HEK293 (cell line): ENCODE results near the gene TAF15.

ENCODE experiments used
- BCL11A ChIP-seq: fragments of 450-650 bp; formaldehyde crosslinking; IDR thresholded peaks from 2 replicates; pipeline ENCODE4 v1.5.1; 2016; ENCODE audit warnings: low read depth, missing biosample characterization, missing genetic modification characterization
- FEZF1 ChIP-seq: fragments of 450-650 bp; formaldehyde crosslinking; IDR thresholded peaks from 2 replicates; pipeline ENCODE4 v1.5.1; 2016; ENCODE audit warnings: missing biosample characterization, missing genetic modification characterization
- HOXD13 ChIP-seq: sonication (generic); formaldehyde crosslinking; IDR thresholded peaks from 2 replicates; pipeline ENCODE4 v1.8.0; 2022; ENCODE audit warnings: missing genetic modification reagents, borderline replicate concordance
- KLF16 ChIP-seq: fragments of 450-650 bp; formaldehyde crosslinking; IDR thresholded peaks from 2 replicates; pipeline ENCODE4 v1.5.1; 2017; ENCODE audit warnings: missing biosample characterization, missing genetic modification characterization
- SP3 ChIP-seq: fragments of 450-650 bp; formaldehyde crosslinking; IDR thresholded peaks from 2 replicates; pipeline ENCODE4 v1.5.1; 2016; ENCODE audit warnings: missing biosample characterization, missing genetic modification characterization
- TRIM28 ChIP-seq: IDR thresholded peaks from 2 replicates; pipeline ENCODE4 v1.6.1; 2011; ENCODE audit warnings: low read length, control low read depth, borderline replicate concordance
- YY1 ChIP-seq: fragments of 450-650 bp; formaldehyde crosslinking; IDR thresholded peaks from 2 replicates; pipeline ENCODE4 v1.5.1; 2018; ENCODE audit warnings: missing biosample characterization, missing genetic modification characterization
- ZBTB17 ChIP-seq: fragments of 450-650 bp; formaldehyde crosslinking; IDR thresholded peaks from 2 replicates; pipeline ENCODE4 v1.5.1; 2016; ENCODE audit warnings: missing biosample characterization, missing genetic modification characterization
- ZBTB7A ChIP-seq: fragments of 450-650 bp; formaldehyde crosslinking; IDR thresholded peaks from 2 replicates; pipeline ENCODE4 v1.5.1; 2016; ENCODE audit warnings: low read depth, missing biosample characterization, missing genetic modification characterization
- ZEB2 ChIP-seq: fragments of 450-650 bp; formaldehyde crosslinking; IDR thresholded peaks from 2 replicates; pipeline ENCODE4 v1.5.1; 2016; ENCODE audit warnings: missing biosample characterization, missing genetic modification characterization
- ZFHX2 ChIP-seq: fragments of 450-650 bp; formaldehyde crosslinking; conservative IDR thresholded peaks from 2 replicates; pipeline ENCODE4 v1.5.1; 2016; ENCODE audit warnings: missing biosample characterization, missing genetic modification characterization
- ZNF214 ChIP-seq: fragments of 450-650 bp; formaldehyde crosslinking; IDR thresholded peaks from 2 replicates; pipeline ENCODE4 v1.5.1; 2017; ENCODE audit warnings: missing biosample characterization, mild to moderate bottlenecking, missing genetic modification characterization, borderline replicate concordance
- ZNF416 ChIP-seq: fragments of 450-650 bp; formaldehyde crosslinking; IDR thresholded peaks from 2 replicates; pipeline ENCODE4 v1.5.1; 2016; ENCODE audit warnings: missing biosample characterization, missing genetic modification characterization
- ZNF521 ChIP-seq: fragments of 450-650 bp; formaldehyde crosslinking; IDR thresholded peaks from 2 replicates; pipeline ENCODE4 v1.5.1; 2017; ENCODE audit warnings: missing biosample characterization, mild to moderate bottlenecking, missing genetic modification characterization
- ZNF571 ChIP-seq: fragments of 450-650 bp; formaldehyde crosslinking; IDR thresholded peaks from 2 replicates; pipeline ENCODE4 v1.5.0; 2017; ENCODE audit warnings: missing biosample characterization, missing genetic modification characterization
- ZNF677 ChIP-seq: fragments of 450-650 bp; IDR thresholded peaks from 2 replicates; pipeline ENCODE4 v1.5.0; 2018; ENCODE audit warnings: missing biosample characterization, mild to moderate bottlenecking, missing genetic modification characterization, moderate library complexity
- ZNF76 ChIP-seq: fragments of 450-650 bp; formaldehyde crosslinking; IDR thresholded peaks from 2 replicates; pipeline ENCODE4; 2016; ENCODE audit warnings: low read depth, missing biosample characterization, missing genetic modification characterization, borderline replicate concordance
- ZNF785 ChIP-seq: fragments of 450-650 bp; formaldehyde crosslinking; IDR thresholded peaks from 2 replicates; pipeline ENCODE4 v1.5.1; 2016; ENCODE audit warnings: missing biosample characterization, missing genetic modification characterization
- ZNF837 ChIP-seq: fragments of 450-650 bp; formaldehyde crosslinking; IDR thresholded peaks from 2 replicates; pipeline ENCODE4 v1.5.1; 2016; ENCODE audit warnings: missing biosample characterization, missing genetic modification characterization
- ZNF843 ChIP-seq: fragments of 450-650 bp; formaldehyde crosslinking; IDR thresholded peaks from 2 replicates; pipeline ENCODE4 v1.5.1; 2016; ENCODE audit warnings: missing biosample characterization, missing genetic modification characterization
- ZSCAN30 ChIP-seq: fragments of 450-650 bp; IDR thresholded peaks from 2 replicates; pipeline ENCODE4 v1.5.1; 2018; ENCODE audit warnings: missing biosample characterization, mild to moderate bottlenecking, missing genetic modification characterization, moderate library complexity
- ZXDB ChIP-seq: fragments of 450-650 bp; formaldehyde crosslinking; IDR thresholded peaks from 2 replicates; pipeline ENCODE4 v1.5.1; 2016; ENCODE audit warnings: missing biosample characterization, missing genetic modification characterization
- TF ChIP-seq, protein P1 (sequence below): fragments of 450-650 bp; formaldehyde crosslinking; IDR thresholded peaks from 2 replicates; pipeline ENCODE4 v1.5.1; 2017; ENCODE audit warnings: missing biosample characterization, missing genetic modification characterization
- TF ChIP-seq, protein P2 (sequence below): fragments of 450-650 bp; formaldehyde crosslinking; IDR thresholded peaks from 2 replicates; pipeline ENCODE4 v1.5.1; 2016; ENCODE audit warnings: missing biosample characterization, missing genetic modification characterization
- TF ChIP-seq, protein P3 (sequence below): fragments of 450-650 bp; formaldehyde crosslinking; IDR thresholded peaks from 2 replicates; pipeline ENCODE4 v1.5.1; 2016; ENCODE audit warnings: missing biosample characterization, missing genetic modification characterization
- TF ChIP-seq, protein P4 (sequence below): fragments of 450-650 bp; formaldehyde crosslinking; IDR thresholded peaks from 2 replicates; pipeline ENCODE4 v1.5.1; 2016; ENCODE audit warnings: missing biosample characterization, missing genetic modification characterization
- TF ChIP-seq, protein P5 (sequence below): sonication (generic); formaldehyde crosslinking; IDR thresholded peaks from 2 replicates; pipeline ENCODE4 v1.8.1; 2022; ENCODE audit warnings: mild to moderate bottlenecking, moderate library complexity, missing genetic modification reagents
- TF ChIP-seq, protein P6 (sequence below): fragments of 450-650 bp; formaldehyde crosslinking; IDR thresholded peaks from 2 replicates; pipeline ENCODE4 v1.5.1; 2016; ENCODE audit warnings: missing biosample characterization, missing genetic modification characterization

Gene TAF15

DNA sequence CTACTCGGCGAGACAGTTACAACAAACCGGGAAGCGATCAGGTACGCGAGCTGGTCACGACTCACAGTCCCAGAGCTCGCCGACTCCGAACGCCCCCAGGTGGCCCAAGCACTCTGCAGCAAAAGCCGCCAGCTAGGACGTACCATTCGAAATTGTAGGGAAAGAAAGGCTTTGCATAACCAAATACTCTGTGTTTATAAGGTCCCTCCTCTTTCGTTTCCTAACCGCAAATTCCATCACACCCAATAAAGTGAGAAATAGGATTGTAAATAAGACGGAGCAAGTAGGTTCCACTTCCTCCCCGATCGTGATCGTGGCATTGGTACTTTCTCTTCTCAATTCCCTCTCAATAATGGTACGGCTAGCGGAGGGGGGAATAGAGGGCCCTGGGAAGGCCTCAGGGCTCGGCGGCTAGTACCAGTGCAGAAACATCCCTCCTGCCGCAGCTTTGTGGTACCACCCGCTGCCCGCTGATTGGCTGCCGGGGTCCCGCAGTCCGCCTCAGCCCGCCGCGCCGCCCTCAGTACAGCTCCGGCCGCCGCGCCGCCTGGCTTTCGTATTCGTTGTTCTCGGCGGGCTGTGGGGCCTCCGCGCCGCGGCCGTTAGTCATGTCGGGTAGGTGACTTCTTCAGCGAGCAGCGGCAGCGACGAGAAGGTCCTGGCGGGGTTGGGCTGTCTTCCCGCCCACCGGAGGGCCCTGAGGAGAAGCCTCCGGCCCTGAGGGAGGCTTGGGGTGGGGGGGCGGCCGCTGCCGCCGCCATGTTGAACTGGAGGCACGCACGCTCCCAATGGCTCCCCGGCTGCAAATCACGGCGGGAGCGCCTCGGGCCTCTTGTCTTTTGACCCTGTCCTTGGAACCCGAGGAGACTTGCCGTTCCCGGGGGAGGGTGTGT, at the start of gene TAF15 (continued):
- peak; percentile 51; the same call in 1 of the 2 replicates for TF ChIP-seq ZBTB7A (tag by site-specific recombination)
- TF ChIP-seq ZNF571, result no peak
- TF ChIP-seq ZBTB17 (tag by site-specific recombination), result peak; percentile 96
- TF ChIP-seq BCL11A (tag by site-specific recombination), result no peak
- TF ChIP-seq, protein P1, sequence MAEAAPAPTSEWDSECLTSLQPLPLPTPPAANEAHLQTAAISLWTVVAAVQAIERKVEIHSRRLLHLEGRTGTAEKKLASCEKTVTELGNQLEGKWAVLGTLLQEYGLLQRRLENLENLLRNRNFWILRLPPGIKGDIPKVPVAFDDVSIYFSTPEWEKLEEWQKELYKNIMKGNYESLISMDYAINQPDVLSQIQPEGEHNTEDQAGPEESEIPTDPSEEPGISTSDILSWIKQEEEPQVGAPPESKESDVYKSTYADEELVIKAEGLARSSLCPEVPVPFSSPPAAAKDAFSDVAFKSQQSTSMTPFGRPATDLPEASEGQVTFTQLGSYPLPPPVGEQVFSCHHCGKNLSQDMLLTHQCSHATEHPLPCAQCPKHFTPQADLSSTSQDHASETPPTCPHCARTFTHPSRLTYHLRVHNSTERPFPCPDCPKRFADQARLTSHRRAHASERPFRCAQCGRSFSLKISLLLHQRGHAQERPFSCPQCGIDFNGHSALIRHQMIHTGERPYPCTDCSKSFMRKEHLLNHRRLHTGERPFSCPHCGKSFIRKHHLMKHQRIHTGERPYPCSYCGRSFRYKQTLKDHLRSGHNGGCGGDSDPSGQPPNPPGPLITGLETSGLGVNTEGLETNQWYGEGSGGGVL (tag by site-specific recombination), result peak; percentile 33; the same call in 1 of the 2 replicates
- TF ChIP-seq, protein P2, sequence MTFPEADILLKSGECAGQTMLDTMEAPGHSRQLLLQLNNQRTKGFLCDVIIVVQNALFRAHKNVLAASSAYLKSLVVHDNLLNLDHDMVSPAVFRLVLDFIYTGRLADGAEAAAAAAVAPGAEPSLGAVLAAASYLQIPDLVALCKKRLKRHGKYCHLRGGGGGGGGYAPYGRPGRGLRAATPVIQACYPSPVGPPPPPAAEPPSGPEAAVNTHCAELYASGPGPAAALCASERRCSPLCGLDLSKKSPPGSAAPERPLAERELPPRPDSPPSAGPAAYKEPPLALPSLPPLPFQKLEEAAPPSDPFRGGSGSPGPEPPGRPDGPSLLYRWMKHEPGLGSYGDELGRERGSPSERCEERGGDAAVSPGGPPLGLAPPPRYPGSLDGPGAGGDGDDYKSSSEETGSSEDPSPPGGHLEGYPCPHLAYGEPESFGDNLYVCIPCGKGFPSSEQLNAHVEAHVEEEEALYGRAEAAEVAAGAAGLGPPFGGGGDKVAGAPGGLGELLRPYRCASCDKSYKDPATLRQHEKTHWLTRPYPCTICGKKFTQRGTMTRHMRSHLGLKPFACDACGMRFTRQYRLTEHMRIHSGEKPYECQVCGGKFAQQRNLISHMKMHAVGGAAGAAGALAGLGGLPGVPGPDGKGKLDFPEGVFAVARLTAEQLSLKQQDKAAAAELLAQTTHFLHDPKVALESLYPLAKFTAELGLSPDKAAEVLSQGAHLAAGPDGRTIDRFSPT (tag by site-specific recombination), result no peak
- TF ChIP-seq SP3 (tag by site-specific recombination), result peak; percentile 69
- no peak for TF ChIP-seq ZNF214 (tag by site-specific recombination)
- no peak for TF ChIP-seq ZNF677 (tag by site-specific recombination)
- TF ChIP-seq TRIM28, result 0 out of 2 replicates have a peak, but pooled peaks have one; percentile 12
- no peak for TF ChIP-seq ZNF416 (tag by site-specific recombination)
- 0 out of 2 replicates have a peak, but pooled peaks have one; percentile 36 for TF ChIP-seq FEZF1 (tag by site-specific recombination)
- TF ChIP-seq ZXDB, result peak; percentile 77
- no peak for TF ChIP-seq ZNF837 (tag by site-specific recombination)
- TF ChIP-seq, protein P3, sequence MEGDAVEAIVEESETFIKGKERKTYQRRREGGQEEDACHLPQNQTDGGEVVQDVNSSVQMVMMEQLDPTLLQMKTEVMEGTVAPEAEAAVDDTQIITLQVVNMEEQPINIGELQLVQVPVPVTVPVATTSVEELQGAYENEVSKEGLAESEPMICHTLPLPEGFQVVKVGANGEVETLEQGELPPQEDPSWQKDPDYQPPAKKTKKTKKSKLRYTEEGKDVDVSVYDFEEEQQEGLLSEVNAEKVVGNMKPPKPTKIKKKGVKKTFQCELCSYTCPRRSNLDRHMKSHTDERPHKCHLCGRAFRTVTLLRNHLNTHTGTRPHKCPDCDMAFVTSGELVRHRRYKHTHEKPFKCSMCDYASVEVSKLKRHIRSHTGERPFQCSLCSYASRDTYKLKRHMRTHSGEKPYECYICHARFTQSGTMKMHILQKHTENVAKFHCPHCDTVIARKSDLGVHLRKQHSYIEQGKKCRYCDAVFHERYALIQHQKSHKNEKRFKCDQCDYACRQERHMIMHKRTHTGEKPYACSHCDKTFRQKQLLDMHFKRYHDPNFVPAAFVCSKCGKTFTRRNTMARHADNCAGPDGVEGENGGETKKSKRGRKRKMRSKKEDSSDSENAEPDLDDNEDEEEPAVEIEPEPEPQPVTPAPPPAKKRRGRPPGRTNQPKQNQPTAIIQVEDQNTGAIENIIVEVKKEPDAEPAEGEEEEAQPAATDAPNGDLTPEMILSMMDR (tag by site-specific recombination), result peak; percentile 88
- TF ChIP-seq ZNF785, result no peak
- peak; percentile 96 for TF ChIP-seq YY1 (tag by site-specific recombination)
- TF ChIP-seq, protein P4, sequence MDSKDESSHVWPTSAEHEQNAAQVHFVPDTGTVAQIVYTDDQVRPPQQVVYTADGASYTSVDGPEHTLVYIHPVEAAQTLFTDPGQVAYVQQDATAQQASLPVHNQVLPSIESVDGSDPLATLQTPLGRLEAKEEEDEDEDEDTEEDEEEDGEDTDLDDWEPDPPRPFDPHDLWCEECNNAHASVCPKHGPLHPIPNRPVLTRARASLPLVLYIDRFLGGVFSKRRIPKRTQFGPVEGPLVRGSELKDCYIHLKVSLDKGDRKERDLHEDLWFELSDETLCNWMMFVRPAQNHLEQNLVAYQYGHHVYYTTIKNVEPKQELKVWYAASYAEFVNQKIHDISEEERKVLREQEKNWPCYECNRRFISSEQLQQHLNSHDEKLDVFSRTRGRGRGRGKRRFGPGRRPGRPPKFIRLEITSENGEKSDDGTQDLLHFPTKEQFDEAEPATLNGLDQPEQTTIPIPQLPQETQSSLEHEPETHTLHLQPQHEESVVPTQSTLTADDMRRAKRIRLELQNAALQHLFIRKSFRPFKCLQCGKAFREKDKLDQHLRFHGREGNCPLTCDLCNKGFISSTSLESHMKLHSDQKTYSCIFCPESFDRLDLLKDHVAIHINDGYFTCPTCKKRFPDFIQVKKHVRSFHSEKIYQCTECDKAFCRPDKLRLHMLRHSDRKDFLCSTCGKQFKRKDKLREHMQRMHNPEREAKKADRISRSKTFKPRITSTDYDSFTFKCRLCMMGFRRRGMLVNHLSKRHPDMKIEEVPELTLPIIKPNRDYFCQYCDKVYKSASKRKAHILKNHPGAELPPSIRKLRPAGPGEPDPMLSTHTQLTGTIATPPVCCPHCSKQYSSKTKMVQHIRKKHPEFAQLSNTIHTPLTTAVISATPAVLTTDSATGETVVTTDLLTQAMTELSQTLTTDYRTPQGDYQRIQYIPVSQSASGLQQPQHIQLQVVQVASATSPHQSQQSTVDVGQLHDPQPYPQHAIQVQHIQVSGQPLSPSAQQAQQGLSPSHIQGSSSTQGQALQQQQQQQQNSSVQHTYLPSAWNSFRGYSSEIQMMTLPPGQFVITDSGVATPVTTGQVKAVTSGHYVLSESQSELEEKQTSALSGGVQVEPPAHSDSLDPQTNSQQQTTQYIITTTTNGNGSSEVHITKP, result peak; percentile 100
- TF ChIP-seq ZFHX2 (tag by site-specific recombination), result peak; percentile 21; the same call in 1 of the 2 replicates
- TF ChIP-seq, protein P5, sequence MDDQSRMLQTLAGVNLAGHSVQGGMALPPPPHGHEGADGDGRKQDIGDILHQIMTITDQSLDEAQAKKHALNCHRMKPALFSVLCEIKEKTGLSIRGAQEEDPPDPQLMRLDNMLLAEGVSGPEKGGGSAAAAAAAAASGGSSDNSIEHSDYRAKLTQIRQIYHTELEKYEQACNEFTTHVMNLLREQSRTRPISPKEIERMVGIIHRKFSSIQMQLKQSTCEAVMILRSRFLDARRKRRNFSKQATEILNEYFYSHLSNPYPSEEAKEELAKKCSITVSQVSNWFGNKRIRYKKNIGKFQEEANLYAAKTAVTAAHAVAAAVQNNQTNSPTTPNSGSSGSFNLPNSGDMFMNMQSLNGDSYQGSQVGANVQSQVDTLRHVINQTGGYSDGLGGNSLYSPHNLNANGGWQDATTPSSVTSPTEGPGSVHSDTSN, result peak; percentile 86; the same call in 1 of the 2 replicates
- TF ChIP-seq HOXD13 (CRISPR knock-in tag), result no peak
- TF ChIP-seq ZNF521 (tag by site-specific recombination), result no peak
- TF ChIP-seq ZNF76 (tag by site-specific recombination), result peak; percentile 84
- TF ChIP-seq ZNF843 (tag by site-specific recombination), result peak; percentile 36; the same call in 1 of the 2 replicates
- TF ChIP-seq, protein P6, sequence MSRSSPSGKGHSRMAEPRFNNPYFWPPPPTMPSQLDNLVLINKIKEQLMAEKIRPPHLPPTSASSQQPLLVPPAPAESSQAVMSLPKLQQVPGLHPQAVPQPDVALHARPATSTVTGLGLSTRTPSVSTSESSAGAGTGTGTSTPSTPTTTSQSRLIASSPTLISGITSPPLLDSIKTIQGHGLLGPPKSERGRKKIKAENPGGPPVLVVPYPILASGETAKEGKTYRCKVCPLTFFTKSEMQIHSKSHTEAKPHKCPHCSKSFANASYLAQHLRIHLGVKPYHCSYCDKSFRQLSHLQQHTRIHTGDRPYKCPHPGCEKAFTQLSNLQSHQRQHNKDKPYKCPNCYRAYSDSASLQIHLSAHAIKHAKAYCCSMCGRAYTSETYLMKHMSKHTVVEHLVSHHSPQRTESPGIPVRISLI (tag by site-specific recombination), result no peak
- peak; percentile 74 for TF ChIP-seq ZSCAN30 (tag by site-specific recombination)
- TF ChIP-seq KLF16 (tag by site-specific recombination), result peak; percentile 65
- TF ChIP-seq ZEB2 (tag by site-specific recombination), result peak; percentile 94
